Dermis blood vessel endothelial cell (primary cell): Measurements from ENCODE around the gene HEPACAM. TPM values are rescaled to one million over a fixed set of nuclear protein-coding genes. Genes with fewer than 3 reads are reported as not detected.

Experiments used
- total RNA-seq: library from RNA; depleted of rRNA; stranded (reverse); fragments of >200 nt; gene quantifications from 2 replicates; pipeline ENCODE4 v1.2.3, GENCODE V29; 2014

The HEPACAM gene
- total RNA-seq, 1 donor from 2014 or later, result under 0.01 TPM

Other genes starting within 250 kb of the HEPACAM start
- 0.51 and 1.3 TPM in 2 replicates for gene NRGN, start 196.1 kb downstream of the HEPACAM start, total RNA-seq
- 0.23 and 0.51 TPM in 2 replicates for gene VSIG2, start 183.8 kb downstream of the HEPACAM start, total RNA-seq
- 84.4 and 95.4 TPM in 2 replicates for gene ESAM, start 173.8 kb downstream of the HEPACAM start, total RNA-seq
- 7.8 and 11.9 TPM in 2 replicates for gene MSANTD2, start 135.6 kb downstream of the HEPACAM start, total RNA-seq
- gene ROBO3, start 70.6 kb downstream of the HEPACAM start, total RNA-seq, result 8.8 and 17.2 TPM in 2 replicates
- 521 and 692 TPM in 2 replicates for gene ROBO4, start 38.2 kb downstream of the HEPACAM start, total RNA-seq
- gene HEPN1, start 16.8 kb downstream of the HEPACAM start, total RNA-seq, result not detected in 2 replicates
- gene CCDC15, start 18.2 kb upstream of the HEPACAM start, total RNA-seq, result 1.5 and 2.9 TPM in 2 replicates
- 0.51 and 0.70 TPM in 2 replicates for gene SLC37A2, start 127.3 kb upstream of the HEPACAM start, total RNA-seq
- 23.1 and 24.2 TPM in 2 replicates for gene TMEM218, start 175.6 kb upstream of the HEPACAM start, total RNA-seq
- not detected in 2 replicates for gene PKNOX2, start 228.7 kb upstream of the HEPACAM start, total RNA-seq